NOMO-1 treated with DMSO at 0.1 percent for 48 hours (cell line): ENCODE data around the gene PLK3.
"Not testable (repeated sequence)": the region's sequence is repeated elsewhere in the genome, so short reads cannot be mapped to it uniquely, and the experiment has no call there.

Experiments
- DNase-seq: peaks from one replicate; lab custom pipeline; 2025; ENCODE audit not compliant: unreplicated experiment; lab: John Stamatoyannopoulos, UW

The PLK3 gene

GRCh38 chr1:44786841-44787426, 13.2 kb upstream of the PLK3 start:
- no peak for DNase-seq

- no peak for DNase-seq
Observed at GRCh38 chr1:44787506-44787905, 12.7 kb upstream of the PLK3 start.

GRCh38 chr1:44788120-44788860, 11.9 kb upstream of the PLK3 start, which contains the start of gene BEST4:
BEST4 (minus strand) TSS chr1:44788170; CDS start chr1:44787705, 465 bp downstream.
- DNase-seq, result no peak

DNA sequence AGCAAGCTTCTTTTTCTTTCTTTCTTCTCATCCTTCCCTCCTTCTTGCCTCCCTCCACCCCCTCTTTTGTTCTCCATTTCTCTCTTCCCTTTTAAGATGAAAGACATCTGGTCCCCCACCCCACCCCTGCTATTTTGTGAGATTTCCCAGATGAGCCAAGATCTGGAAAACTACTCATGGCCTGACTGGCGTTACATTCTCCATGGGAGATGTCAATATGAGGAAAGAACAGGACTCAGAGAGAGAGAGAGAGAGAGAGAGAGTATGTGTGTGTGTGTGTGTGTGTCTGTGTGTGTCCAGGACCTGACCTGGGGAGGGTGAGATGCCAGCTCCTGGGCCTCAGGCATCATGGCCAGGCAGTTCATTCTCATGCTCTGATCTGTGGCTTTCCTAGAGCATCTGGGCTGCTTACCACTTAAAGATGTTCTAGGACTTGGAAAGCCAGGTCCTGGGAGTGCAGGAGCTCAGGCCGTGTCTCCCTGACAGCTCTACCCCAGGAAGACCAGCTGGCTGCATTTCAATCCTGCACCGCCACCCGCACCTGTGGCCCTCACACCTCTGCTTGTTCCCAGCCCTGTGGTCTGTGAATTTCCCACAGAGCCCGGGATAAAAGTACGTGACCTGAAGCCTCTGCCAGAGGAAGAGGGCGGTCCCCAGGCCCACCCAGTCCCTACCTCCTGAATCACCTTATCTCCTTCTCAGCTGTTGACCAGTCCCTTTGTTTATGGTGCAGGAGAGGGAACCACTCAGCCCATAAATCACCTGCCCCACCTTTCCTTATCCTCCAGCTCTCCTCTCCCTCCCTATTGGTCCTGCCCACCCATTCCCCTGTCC, 9.0 kb upstream of the PLK3 start:
- no peak for DNase-seq

DNA sequence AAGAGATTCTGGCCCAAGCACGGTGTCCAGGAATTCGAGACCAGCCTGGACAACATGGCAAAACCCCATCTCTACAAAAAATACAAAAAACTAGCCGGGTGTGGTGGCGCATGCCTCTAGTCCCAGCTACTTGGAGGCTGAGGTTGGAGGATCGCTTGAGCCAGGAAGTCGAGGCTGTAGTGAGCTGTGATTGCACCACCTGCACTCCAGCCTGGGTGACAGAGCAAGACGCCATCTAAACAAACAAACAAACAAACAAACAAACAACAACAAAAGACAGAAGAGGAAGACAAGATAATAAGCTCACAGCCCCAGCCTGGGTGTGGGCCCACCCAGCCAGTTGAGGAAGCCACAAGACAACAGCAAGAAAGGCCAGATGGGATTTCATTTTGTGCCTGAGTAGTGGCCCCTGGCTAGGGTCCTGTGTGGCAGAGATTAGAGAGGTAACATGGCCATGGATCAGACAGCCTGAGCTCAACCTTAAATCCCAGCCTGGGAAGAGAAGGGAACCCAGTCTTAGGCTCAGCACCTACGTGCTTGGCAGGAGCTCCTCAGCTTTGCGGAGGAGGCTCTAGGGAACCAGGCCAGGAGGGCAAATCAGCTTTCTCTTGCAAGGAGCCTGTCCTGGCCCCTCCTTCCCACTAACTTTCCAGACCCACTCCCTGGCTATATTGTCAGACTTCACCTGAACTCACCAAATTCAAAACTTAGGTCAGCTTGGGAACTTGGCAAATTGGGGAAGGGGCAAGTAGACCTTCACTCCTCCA, 7.3 kb upstream of the PLK3 start:
- no peak for DNase-seq

DNA sequence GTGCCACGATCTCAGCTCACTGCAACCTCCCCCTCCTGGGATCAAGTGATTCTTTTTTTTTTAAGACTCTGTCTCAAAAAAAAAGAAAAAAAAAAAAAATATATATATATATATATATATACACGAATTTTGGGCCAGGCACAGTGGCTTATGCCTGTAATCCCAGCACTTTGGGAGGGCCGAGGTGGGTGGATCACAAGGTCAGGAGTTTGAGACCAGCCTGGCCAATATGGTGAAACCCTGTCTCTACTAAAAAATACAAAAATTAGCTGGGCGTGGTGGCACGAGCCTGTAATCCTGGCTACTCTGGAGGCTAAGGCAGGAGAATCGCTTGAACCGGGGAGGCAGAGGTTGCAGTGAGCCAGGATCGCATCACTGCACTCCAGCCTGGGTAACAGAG, 2.3 kb upstream of the PLK3 start:
- DNase-seq, result not testable (repeated sequence)

GRCh38 chr1:44798481-44799365, 1.5 kb upstream of the PLK3 start:
- DNase-seq, result no peak

GRCh38 chr1:44801491-44802305, 1.5 kb downstream of the PLK3 start:
- no peak for DNase-seq

GRCh38 chr1:44802306-44803061, 2.3 kb downstream of the PLK3 start:
- no peak for DNase-seq

- no peak for DNase-seq
Observed at GRCh38 chr1:44803062-44803311, 2.8 kb downstream of the PLK3 start.

DNA sequence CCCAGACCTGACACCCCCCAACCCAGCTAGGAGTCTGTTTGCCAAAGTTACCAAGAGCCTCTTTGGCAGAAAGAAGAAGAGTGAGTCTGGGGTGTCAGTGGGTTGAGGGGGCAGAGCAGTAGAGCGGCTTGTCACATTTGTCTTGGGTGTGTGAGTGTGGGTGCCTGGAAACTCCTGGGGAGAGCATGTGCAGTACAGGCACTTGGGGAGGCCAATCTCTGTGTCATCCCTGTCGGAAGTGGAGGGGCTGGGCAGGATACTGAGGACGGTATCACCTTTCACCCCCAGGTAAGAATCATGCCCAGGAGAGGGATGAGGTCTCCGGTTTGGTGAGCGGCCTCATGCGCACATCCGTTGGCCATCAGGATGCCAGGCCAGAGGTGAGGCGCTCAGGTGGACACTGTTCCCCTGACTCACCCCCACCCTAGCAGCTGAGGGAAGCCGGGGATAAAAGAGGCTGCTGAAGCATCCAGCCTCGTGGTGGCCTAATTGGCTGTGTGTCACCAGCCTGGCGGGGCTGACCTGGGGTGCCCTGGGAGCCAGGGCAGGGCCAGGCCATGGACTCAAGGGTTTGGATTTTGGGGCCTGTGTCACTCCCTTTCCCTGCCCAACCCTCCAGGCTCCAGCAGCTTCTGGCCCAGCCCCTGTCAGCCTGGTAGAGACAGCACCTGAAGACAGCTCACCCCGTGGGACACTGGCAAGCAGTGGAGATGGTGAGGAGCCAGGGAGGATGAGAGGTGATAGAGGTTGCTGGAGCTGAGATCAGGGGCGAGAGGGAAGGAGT, 3.3 kb downstream of the PLK3 start:
- no peak for DNase-seq

DNA sequence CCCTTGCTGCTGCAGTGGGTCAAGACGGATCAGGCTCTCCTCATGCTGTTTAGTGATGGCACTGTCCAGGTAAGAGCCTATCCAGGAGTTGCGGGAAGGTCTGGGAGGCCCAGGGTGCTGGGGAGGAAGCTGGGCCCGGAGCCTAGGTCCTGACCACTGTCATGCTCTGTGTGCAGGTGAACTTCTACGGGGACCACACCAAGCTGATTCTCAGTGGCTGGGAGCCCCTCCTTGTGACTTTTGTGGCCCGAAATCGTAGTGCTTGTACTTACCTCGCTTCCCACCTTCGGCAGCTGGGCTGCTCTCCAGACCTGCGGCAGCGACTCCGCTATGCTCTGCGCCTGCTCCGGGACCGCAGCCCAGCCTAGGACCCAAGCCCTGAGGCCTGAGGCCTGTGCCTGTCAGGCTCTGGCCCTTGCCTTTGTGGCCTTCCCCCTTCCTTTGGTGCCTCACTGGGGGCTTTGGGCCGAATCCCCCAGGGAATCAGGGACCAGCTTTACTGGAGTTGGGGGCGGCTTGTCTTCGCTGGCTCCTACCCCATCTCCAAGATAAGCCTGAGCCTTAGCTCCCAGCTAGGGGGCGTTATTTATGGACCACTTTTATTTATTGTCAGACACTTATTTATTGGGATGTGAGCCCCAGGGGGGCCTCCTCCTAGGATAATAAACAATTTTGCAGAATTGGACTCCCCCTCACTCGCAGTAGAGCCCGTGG, 5.3 kb downstream of the PLK3 start:
- no peak for DNase-seq

DNA sequence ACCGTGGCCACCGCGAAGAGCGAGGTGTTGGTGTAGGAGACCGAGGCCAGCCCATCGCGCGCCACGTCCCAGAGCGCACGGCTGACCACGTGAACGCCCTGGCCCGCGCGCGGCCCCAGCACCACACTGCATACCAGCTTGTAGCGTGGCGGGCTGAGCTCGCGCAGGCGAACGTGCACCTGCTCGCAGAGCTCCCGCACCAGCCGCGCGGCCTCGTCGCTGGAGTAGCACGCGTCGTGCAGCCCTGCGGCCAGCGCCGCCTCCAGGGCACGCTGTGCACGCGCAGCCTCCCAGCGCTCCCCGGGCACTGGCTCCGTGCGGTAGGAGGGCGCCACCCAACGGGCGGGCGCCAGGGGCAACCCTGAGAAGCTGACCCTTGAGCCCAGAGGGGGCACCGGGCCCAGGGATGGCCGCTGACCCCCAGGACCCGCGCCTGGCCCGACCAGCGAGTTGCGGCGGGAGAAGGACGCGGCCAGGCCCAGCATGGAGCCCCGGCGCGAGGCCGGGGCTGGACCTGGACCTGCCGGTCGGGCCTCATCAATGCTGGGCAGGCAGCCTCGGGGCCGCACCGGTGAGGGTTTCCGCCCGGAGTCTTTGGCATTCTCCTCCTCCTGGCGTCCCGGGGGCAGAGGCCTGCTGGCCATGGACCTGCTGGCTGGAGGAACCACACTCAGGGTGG, 6.0 kb downstream of the PLK3 start:
- DNase-seq, result no peak

- DNase-seq, result no peak
Observed at GRCh38 chr1:44806704-44807363, 6.7 kb downstream of the PLK3 start, which contains the start of gene DYNLT4. DYNLT4 (minus strand) TSS chr1:44807351; CDS start chr1:44806668, 683 bp downstream.

DNA sequence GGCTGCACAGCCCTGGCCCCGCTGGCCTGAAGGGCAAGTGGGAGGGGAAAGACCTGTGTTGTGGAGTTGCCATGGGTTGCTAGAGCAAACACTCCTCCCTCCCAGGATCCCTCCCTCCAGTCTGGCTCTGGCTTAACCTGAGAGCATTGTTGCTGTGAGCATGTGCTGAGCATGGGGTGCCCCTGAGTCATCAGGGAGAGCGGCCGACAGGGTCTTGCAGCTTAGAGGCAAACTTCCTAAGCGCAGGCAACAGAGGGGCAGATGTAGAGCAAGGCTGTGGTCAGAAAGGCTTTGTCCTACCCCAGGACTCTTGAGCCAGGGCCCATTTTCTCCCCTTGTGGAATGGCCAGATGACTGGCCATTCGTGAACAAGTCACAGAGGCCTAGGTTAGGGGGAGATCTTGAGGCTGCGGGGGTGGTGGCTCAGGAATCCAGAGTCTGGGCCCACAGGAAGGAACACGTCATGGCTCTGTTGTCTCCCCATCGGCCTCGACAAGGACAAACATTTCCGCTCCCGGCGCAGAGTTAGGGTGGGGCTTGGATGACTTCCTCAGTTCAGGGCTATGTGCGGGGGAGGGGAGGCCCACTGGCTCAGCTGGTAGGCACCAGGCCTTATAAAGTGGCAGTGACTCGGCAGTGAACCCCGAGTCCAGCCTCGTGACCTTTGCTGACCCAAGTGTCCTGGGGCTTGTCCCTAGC, 7.3 kb downstream of the PLK3 start:
- peak; percentile 92 for DNase-seq
